HepG2 (cell line): ENCODE results near the gene BTBD19. TPM values are rescaled to one million over a fixed set of nuclear protein-coding genes. Genes with fewer than 3 reads are reported as not detected.
A peak's percentile ranks its signal among the peaks of the same experiment; 100 is the strongest.

Experiments
- CSRNP1 ChIP-seq: sonication (generic); formaldehyde crosslinking; IDR thresholded peaks from 2 replicates; pipeline ENCODE4 v1.8.1; 2023; ENCODE audit warnings: mild to moderate bottlenecking, missing genetic modification reagents
- GFI1 ChIP-seq: sonication (generic); formaldehyde crosslinking; IDR thresholded peaks from 2 replicates; pipeline ENCODE4 v1.5.0; 2020; ENCODE audit warnings: missing genetic modification reagents, mild to moderate bottlenecking, borderline replicate concordance
- GTF2F1 ChIP-seq: fragments of 150-350 bp; IDR thresholded peaks from 2 replicates; pipeline ENCODE4 v1.6.1; 2014; ENCODE audit warnings: low read length
- HMG20A ChIP-seq: IDR thresholded peaks from 2 replicates; pipeline ENCODE4 v1.6.1; 2016; ENCODE audit warnings: borderline replicate concordance
- HOXD1 ChIP-seq: sonication (generic); formaldehyde crosslinking; IDR thresholded peaks from 2 replicates; pipeline ENCODE4 v1.5.0; 2020; ENCODE audit warnings: missing genetic modification reagents
- ISX ChIP-seq: sonication (generic); formaldehyde crosslinking; conservative IDR thresholded peaks from 2 replicates; pipeline ENCODE4 v1.5.0; 2020; ENCODE audit warnings: missing genetic modification reagents
- PAWR ChIP-seq: sonication (generic); formaldehyde crosslinking; IDR thresholded peaks from 2 replicates; pipeline ENCODE4 v1.4.0; 2020; ENCODE audit warnings: missing genetic modification reagents, mild to moderate bottlenecking, borderline replicate concordance
- TEF ChIP-seq: sonication (generic); formaldehyde crosslinking; IDR thresholded peaks from 2 replicates; pipeline ENCODE4 v1.5.0; 2020; ENCODE audit warnings: missing genetic modification reagents
- TFDP2 ChIP-seq: sonication (generic); formaldehyde crosslinking; IDR thresholded peaks from 2 replicates; pipeline ENCODE4 v1.4.0; 2020; ENCODE audit warnings: missing genetic modification reagents
- USF2 ChIP-seq, 2 experiments: sonication (generic) in 1 of 2; formaldehyde crosslinking in 1 of 2; IDR thresholded peaks; 2 replicates each; pipeline versions ENCODE4 v1.5.1 to v1.6.1; 2011 to 2020; ENCODE audit warnings: borderline replicate concordance in 1 of 2, low read depth in 1 of 2, low read length in 1 of 2, mild to moderate bottlenecking in 1 of 2, missing genetic modification reagents in 1 of 2, moderate library complexity in 1 of 2
- ZFP36L2 ChIP-seq: sonication (generic); formaldehyde crosslinking; IDR thresholded peaks from 2 replicates; pipeline ENCODE4 v1.4.0; 2020; ENCODE audit warnings: missing genetic modification reagents
- ZNF160 ChIP-seq: sonication (generic); formaldehyde crosslinking; IDR thresholded peaks from 2 replicates; pipeline ENCODE4 v1.8.0; 2022; ENCODE audit warnings: mild to moderate bottlenecking, inconsistent platforms, missing genetic modification reagents
- ZNF230 ChIP-seq: sonication (generic); formaldehyde crosslinking; IDR thresholded peaks from 2 replicates; pipeline ENCODE4 v1.4.0; 2020; ENCODE audit warnings: mild to moderate bottlenecking, missing genetic modification reagents
- ZNF710 ChIP-seq: sonication (generic); formaldehyde crosslinking; IDR thresholded peaks from 2 replicates; pipeline ENCODE4 v1.5.0; 2020; ENCODE audit warnings: mild to moderate bottlenecking, missing genetic modification reagents, borderline replicate concordance
- ZNF749 ChIP-seq: sonication (generic); formaldehyde crosslinking; IDR thresholded peaks from 2 replicates; pipeline ENCODE4 v1.8.0; 2022; ENCODE audit warnings: mild to moderate bottlenecking, missing genetic modification reagents, moderate library complexity, borderline replicate concordance
- ZNF784 ChIP-seq: sonication (generic); formaldehyde crosslinking; IDR thresholded peaks from 2 replicates; pipeline ENCODE4 v1.5.1; 2020; ENCODE audit warnings: missing genetic modification reagents, mild to moderate bottlenecking, borderline replicate concordance
- polyA plus RNA-seq, 8 experiments: library from polyadenylated mRNA; depleted of rRNA in 3 of 8; stranded (reverse) in 7 of 8; unstranded in 1 of 8; fragments of >200 nt; fragmentation: Illumina TruSeq in 4 of 8; extraction: Trizol in 4 of 8; gene quantifications; 2 replicates each; pipeline versions ENCODE4 v1.2.1 to v1.2.3, GENCODE V29; 2011 to 2016; ENCODE audit warnings: low read depth in 4 of 8, missing spikeins in 1 of 8, mixed read lengths in 1 of 8; ENCODE audit not compliant: insufficient read depth in 1 of 8
- total RNA-seq, 5 experiments: library from RNA; depleted of rRNA; stranded (reverse); fragments of >200 nt; fragmentation: Illumina TruSeq; extraction: Trizol; gene quantifications; 2 replicates each; pipeline ENCODE4 v1.2.3, GENCODE V29; 2016; ENCODE audit warnings: low read depth in 1 of 5

BTBD19 gene
- total and polyA plus RNA-seq, 2 of the 13 experiments (the other 11 are each of a cell fraction or from before 2014, with no cell fraction given): 2.7 to 6.7 TPM

GRCh38 chr1:44784094-44785028, 24.0 kb upstream of the BTBD19 start (continued):
- TF ChIP-seq CSRNP1 (CRISPR knock-in tag) (peak; percentile 79), TEF (no peak), ZNF749 (CRISPR knock-in tag) (0 out of 2 replicates have a peak, but pooled peaks have one; percentile 55), ZNF160 (CRISPR knock-in tag) (peak; percentile 64; the same call in 1 of the 2 replicates), ISX (CRISPR knock-in tag) (no peak), PAWR (CRISPR knock-in tag) (no peak), ZNF784 (CRISPR knock-in tag) (peak; percentile 24; the same call in 1 of the 2 replicates), HOXD1 (CRISPR knock-in tag) (no peak), TFDP2 (CRISPR knock-in tag) (peak; percentile 64), GTF2F1 (no peak), GFI1 (CRISPR knock-in tag) (no peak), ZFP36L2 (CRISPR knock-in tag) (0 out of 2 replicates have a peak, but pooled peaks have one; percentile 9), HMG20A (CRISPR knock-in tag) (no peak), USF2 (IDR thresholded peaks at IDR 0.05; ENCODE audit: low read depth, low read length) (no peak), USF2 (CRISPR knock-in tag; IDR thresholded peaks at IDR 0.05; ENCODE audit: borderline replicate concordance) (no peak), ZNF230 (CRISPR knock-in tag) (no peak; the same call in 1 of the 2 replicates), ZNF710 (CRISPR knock-in tag) (peak; percentile 27; the same call in 1 of the 2 replicates)
